IPS DF 4.7 (cell line): Measurements from ENCODE around the gene STK4.
A peak's percentile ranks its signal among the peaks of the same experiment; 100 is the strongest.

ENCODE experiments used
- DNase-seq: peaks from one replicate; pipeline ENCODE4 v3.0.0-alpha.2; 2013; ENCODE audit warnings: low spot score; ENCODE audit errors: extremely low read depth

Gene STK4

DNA sequence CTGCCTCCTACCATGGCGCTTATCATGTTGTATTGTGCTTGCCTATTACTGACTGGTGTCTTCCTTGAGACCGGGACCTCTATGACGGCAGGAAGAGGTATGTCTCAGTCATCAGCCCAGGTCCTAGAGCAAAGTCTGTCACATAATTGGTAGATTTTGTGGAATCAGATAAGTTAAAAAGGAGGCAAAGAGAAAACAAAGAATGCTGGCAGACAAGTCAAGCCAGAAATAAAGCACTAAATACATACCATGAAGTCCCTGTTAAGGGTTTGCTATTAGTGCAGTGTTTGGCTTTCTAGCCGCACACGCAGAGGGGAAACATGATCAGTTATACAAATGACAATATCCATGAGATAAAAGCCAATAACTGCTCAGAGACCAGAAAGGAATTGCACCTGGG, 12.1 kb upstream of the STK4 start:
- DNase-seq: no peak

DNA sequence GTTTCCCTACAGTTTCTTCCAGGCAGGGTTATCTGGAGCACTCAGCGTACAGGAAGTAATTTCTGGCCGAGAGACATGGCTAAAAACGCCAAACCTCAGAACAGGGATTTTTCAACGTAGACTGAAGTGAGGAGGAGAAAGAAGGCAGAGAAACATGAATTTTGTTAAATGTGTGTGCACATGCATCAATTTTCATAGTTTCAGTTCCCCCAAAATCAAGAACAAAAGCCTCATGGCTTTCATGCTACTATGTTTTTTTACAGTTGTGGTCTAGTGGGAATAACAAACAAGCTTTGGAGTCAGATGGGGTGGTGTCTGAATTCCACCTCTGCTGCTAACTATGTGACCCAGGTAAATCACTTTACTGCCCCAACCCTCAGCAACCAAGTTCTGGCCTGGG, 11.0 kb upstream of the STK4 start:
- DNase-seq: no peak

DNA sequence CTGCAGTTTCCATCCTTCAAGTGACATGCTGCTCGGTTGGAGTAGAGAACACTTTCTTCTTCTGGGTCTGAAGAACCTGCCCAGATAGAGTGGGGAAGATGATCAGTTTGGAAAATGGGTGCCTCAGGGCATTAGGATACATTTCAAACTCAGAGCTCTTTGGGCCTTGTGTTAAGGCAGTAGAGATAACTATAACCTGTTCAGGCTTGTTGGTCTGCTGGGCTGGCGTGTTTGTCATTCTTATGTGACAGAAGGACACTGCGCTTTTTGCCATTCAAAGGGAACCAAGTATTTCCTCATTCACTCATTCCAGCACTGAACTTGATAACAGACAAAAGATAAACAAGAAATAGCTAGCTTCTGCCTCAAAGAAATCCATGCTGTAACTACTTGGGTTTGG, 9.9 kb upstream of the STK4 start:
- DNase-seq: no peak

DNA sequence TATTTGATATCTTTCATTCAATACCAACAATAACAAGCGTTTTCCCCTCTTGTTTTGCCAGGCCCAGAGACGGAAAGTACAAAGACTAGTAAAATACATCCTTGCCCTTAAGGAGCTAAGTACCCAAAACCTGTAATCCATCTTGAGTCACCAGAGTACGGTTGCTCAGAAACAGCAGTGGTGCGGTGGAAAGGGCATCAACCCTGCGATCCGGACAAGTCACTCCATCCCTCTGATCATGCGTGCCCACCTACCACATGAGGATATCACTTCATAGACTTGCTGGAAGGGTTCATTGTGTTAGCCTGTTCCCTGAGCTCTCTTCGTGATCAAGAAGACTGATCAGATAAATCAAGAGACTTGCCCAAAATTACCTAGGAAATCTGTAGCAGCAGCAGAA, 8.0 kb upstream of the STK4 start:
- DNase-seq: no peak

DNA sequence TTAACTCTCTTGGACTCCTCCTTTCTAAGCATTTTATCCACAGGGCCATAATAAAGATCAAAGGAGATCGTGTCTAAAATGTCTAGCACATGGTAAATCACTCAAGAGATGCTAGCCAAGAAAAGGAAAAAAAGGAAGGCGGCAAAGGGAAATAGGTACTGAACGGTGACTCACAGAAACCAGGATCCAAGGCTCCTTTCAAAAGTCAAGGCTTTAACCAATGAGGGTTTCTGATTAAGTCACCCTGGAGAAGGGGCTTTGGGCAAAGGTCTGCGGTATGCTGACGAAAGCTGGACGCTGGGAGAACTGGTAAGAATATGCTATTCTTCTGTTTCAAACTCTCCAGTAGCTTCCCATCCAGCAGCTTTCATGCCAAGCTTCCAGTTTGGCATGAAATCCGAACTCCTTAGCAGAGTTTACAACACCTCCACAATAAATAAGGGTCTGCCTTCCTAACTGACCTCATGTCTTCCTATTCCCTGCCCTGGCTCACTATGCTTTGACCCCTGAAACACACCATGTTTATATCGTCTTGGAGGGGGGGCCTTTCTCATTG, 7.2 kb upstream of the STK4 start:
- DNase-seq: no peak

DNA sequence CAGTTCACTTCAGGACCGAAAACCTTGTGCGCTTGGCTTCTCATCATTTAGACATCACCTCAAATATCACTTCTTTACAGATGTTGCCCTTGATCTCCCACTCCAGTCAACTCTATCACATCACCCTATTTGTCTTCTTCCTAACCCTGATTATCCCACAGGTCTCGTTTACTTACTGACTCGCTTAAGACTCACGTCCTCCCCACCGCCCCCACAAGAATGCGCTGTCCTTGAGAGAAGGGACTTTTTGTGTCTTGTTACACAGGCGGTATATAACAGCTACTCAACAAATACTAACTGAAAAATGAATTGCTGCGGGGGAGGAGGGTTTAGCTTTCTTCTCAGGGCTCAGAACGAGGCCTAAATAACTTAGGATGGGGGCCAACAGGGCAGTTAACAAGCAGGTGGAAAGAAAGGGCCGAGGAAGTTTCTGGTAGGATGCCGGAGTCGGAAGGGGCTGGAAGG, 6.6 kb upstream of the STK4 start:
- no peak for DNase-seq

DNA sequence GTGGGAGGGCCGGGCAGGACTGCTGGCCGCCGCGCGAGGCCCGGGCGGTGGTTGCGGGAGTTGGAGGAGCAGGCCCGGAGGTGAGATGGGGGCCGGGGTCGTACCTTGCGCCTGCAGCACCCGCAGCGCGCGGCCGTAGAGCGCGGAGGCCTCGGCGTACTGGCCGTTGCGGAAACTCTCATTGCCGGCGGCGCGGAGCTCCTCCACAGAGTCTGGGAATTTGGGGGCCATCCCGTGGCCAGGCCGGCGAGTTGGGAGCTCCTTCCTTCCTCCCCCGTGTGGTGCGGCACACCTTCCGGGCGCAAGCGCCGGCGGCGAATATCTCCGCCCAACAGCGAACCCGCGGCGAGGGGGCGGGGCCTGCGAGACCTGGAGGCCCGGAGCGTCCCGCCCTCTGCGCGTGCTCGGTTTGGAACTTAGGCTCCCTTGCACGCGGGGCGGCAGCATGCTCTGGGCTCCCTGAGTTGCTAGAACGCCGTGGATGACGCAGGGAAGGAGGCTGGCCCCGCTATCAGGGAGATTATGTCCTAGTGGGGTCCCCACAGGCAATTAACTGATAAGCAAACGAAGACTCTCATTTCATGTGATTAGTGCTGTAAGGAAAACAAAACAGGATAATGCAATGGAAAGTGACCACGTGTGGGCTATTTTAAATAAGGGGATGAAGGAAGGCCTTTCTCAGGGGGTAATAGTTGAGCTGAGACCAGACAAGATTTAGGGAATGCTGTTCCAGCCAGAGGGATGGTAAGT, 6.0 kb upstream of the STK4 start, which contains the start of gene TOMM34:
Gene TOMM34, minus strand, starts transcription at position 295 of the 750 bp plus-strand sequence. Its CDS starts 64 bp downstream, at position 231.
- peak; percentile 41 for DNase-seq

DNA sequence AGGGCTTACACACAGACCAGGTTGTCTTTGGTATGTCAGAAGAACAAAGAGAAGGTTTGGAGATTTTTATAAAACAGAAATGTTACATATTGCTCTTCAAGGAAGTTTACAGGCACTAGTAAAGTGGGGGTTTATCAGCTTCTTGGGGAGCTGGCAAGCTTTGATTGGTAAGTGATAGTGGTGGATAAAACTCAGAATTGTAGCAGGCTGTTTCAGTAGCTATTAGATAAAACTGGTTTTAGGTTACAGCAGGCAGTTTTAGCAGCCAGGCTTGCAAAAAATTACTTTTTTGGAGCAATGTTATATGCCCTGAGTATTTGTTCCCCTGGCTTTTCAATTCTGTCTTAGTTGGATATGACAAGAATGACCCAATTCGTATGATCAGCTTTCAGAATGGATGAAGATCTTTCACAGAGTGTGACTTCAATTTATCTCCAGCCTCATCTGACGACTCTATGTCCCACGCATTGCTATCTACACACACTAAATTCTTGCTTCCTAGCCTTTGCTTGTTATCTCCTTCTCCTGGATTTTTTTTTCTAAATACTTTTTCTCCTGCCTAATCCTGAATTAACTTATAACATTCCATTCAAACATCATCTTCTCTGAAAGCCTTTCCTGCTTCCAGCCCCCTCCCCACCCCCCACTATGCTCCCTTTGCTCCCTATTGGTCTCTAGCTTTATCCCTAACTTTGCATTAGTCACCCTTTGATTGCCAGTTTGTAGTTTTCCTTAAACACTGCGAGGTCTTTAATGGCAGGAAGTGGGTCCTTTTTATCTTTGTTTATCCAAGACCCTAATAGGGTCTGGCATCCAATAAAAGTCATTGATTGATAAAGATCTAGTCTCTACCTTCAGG, 5.1 kb upstream of the STK4 start:
- DNase-seq: no peak

DNA sequence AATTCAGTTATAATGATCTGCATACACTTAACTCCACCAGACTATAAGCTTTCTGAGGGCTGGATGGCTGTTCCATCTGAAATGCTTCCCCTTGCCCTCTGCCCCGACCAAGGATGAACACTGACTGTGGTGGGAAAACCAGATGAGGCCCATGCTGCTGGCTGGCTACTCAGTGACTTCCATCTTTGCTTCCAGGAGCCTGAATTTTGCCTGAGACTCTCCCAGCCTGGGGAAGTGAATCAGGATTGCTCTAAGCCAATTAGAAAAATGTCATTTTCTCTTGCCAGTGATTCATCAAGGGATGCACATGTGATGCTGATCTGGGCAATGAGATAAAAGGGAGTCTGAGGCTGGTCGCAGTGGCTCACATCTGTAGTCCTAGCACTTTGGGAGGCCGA, 4.4 kb upstream of the STK4 start:
- no peak for DNase-seq

DNA sequence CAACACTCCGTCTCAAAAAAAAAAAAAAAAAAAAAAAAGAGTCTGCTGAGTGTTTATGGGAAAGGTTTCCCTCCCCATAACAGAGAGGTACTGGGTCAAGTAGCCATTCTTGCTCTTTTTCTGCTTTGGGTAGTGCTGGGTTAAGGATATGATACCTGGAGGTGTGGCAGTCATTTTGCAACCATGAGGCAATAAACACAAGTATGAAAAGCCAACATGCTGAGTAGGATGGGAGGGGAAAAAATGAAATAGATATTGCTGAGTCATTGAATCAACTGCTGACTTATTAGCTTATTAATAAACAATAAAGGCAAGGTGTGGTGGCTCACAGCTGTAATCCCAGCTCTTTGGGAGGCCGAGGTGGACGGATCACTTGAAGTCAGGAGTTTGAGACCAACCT, 3.8 kb upstream of the STK4 start:
- DNase-seq: no peak

DNA sequence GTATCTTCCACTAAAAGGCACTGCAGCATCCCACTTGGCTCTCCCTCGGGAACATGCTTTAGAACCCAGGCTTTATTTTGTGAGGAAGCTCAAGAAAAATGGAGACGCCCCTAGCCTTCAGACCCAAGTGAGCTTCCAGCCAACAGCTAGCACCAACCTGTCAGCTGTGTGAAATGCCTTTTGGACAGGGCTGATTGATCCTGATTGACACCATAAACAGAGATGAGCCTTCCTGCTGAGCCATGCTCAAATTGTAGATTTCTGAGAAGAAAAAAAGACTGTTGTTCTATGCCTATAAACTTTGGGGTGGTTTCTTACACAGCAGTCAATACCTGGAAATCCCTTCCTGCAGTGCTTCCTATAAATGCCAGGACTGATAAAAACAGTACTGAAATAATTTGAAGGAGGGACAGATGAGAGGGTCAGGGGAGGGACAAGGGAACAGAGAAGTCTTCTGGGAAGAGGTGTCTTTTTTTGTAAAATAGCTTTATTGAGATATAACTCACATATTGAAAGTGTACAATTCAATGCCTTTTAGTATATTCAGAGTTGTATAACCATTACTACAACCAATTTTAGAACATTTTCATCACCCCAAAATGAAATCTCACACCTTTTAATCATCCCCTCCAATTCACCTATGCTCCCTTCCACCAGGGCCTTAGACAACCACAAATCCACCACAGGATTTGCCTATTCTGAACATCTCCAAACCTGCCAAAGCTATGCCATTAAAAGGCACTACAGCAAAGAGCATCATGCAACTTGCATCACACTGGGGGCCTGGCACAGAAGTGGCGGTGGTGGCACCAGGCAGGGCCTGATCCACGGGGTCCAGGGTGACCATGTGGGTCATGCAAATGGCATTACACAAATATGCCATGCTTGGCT, 2.7 kb upstream of the STK4 start:
- no peak for DNase-seq

DNA sequence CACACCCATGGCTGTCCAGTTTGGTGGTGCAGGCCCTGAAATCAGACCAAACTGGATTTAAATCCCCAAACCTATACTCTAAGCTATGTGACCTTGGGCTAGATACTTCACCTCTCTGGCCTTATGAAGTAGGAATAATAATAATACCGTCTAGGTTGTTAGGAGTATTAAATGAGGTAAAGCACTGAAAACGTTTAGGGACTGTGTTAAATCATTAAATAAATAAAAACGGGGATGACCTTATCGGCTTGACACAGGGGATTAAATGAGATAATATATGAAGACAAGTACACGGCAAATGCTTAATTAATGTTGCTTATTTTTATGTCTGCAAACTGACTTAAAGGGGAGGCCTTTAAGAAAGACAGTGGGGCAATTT, 672 bp upstream of the STK4 start:
- DNase-seq: no peak

DNA sequence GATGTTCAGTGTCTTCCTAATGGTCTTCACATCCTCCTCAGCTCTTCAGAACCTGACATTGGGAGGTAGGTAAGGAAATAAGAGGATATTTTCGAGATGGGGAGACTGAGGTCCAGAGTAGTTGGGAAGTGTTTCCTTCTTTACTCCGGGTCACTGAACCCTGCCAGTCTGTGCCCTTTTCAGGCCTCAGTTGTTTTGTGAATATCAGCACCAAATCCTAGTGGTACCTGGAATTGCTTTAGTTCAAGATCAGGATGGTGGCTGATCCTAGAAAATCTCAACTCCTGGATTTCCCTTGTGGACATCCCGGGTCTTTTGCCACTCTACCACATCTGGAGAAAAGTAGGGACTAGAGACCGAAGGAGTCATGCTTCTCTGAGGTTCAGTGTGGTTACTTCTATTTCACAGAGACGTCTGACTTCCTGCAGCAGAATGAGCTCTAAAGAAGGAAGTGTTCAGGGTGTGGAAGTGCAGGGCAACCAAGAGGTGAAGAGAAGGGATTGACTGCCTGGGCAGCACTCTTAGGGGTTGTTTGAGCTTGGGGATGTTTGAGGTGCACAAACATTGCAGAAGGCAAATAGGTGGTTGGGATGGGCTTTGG, 995 bp downstream of the STK4 start:
- no peak for DNase-seq

DNA sequence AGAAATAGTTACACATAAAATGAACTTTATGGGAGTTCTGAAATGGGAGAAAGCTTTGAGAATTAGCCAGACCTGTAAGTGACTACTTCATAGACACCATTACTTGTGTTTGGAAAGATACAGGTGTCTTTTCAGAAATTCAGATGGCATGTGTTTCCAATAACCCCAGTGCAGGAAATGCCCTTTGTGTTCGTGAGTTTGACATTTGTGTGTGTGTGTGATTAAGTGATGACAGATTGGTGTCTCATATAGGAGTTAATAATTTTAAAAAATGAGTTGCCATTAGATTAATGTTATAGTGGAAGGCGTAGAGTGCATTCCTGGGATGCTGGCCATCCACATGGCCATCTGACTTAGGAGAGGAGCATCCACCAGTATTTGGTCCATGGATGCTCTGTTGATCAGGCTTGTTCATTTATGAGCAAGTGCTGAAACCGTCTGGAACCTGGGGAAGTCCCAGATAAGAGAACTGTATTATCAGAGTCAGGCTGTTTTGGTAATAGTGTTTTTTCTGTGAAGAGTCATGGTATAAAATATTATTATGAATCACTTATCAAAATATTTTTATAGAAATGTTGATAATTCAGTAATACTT, 3.1 kb downstream of the STK4 start:
- no peak for DNase-seq

DNA sequence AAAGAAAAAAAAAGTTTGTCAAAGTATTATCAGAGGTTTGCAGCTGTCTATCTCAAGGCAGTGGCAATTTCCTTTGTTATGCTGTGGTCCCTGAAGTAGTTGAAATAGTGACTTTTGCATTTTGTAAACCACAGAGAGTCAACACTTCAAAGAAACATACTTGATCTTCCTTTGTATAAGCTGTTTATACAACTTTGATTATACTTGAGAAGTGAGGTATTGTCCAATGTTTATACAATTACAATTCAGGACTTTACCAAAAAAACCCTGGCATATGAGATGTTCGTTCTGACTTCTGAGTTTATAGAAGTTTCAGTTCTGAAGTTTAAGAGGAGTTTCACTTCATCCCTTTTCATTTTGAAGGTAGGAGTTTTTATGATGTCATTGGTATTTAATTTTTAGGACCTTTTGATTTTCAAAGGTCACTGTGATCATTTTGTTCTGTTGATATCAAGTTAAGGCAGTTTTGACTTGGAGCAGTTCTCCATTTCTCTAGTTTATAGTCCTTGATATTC, 4.0 kb downstream of the STK4 start:
- no peak for DNase-seq

DNA sequence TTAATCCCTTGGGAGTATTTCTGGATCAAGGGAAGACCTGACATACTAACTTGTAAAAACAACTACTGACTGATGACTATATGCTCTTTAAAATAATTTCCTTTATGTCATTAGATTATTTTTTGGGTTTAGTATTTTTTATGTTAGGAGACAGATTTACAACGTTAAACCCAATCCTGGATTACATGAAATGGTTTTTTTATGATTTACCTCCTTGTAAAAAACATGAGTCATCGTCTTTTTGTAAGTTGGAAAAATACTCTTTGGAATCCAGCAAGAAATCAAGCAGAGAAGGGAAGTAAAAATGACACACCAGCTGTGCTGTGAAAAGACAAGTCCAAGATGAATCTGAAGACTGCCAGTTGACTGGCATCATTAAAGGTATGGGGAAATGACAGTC, 6.7 kb downstream of the STK4 start:
- DNase-seq: no peak

DNA sequence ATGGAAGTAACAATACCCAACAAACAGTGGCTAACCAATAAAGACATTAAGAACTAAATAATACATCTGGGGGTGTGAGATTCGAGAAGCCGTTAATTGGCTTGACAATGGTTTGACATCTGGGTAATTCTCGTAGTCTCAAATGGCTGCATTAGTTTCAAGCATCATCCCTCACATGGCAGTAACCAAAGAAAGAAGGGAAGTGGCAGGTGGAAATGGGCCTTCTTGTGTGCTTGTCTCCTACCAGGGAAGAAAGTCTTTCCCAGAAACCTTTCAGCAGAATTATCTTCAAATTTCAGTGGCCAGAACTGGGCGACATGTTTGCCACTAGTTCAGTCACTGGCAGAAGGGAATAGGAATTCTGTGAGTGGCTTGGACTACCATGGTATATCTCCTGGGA, 10.4 kb downstream of the STK4 start:
- no peak for DNase-seq

DNA sequence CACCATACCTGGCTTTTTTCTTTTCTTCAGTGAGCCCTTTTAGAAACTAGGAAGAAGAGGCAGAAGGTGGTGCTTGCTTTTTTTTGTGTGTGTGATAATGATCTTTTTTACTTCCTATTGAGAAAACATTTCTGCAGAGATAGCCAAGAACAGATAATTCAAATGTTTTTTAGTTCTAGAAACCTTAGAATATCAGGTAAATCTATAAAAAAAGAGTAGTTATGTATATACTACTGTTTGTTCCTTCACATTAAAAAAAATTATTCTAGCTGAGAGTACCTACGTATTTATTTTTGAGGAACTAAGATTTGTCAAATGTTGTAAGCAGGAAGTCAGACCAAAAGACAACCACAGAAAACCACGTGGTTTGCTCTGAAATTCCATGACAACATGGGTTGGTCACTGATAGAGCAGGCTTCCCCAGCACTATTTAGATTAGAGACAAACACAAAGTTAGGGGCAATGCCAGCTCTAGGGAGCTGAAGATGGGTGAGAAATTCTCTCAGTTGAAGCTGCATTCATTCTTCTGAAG, 12.8 kb downstream of the STK4 start:
- DNase-seq: no peak

DNA sequence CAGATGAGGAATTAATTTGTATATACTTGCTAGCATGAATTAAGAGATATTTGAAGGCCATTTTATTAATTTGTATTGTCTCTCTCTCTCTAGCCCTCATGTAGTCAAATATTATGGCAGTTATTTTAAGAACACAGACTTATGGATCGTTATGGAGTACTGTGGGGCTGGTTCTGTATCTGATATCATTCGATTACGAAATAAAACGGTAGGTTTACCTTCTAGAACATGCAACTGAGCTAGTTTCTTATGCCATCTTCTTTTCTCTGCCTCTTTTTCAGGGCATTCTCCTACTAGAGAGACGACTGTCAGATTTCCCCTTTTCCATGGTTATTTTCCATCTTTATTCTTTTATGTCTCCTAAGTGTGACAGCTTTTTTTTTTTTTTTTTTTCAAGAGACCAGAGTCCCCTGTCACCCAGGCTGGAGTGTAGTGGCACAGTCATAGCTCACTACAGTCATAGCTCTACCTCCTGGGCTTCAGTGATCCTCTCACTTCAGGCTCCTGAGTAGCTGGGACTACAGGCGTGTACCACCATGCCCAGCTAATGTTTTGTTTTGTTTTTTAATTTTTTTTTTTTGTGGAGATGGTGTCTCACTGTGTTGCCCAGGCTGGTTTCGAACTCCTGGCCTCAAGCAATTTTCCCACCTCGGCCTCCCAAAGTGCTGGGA, 15.6 kb downstream of the STK4 start:
- no peak for DNase-seq
